Gastroesophageal sphincter (tissue), 4 donors: ENCODE results near the gene SERPINA7. TPM values are rescaled to one million over a fixed set of nuclear protein-coding genes. Genes with fewer than 3 reads are reported as not detected.
A peak's percentile ranks its signal among the peaks of the same experiment; 100 is the strongest.

Experiments used
- ATAC-seq: fragments of 150-250 bp; one replicate; pipeline ENCODE4 v1.9.1; 2016; ENCODE audit warnings: mild to moderate bottlenecking, moderate library complexity
- H3K27ac ChIP-seq, 4 donors: fragments of 200-600 bp; sonication (generic) in 3 of 4; 1 replicate in 3 of 4; 2 replicates in 1 of 4; pipeline ENCODE4 v1.5.1; 2016 to 2019
- H3K27me3 ChIP-seq: fragments of 200-600 bp; sonication (generic); one replicate; pipeline ENCODE4 v1.5.1; 2019
- H3K36me3 ChIP-seq, 2 donors: fragments of 200-600 bp; sonication (generic); one replicate each; pipeline ENCODE4 v1.5.1; 2019; ENCODE audit warnings: control low read depth in 1 of 2
- H3K4me1 ChIP-seq, 3 donors: fragments of 200-600 bp; sonication (generic); 1 replicate in 2 of 3; 2 replicates in 1 of 3; pipeline ENCODE4 v1.5.1; 2016 to 2019; ENCODE audit warnings: control low read depth in 2 of 3
- H3K4me3 ChIP-seq, 2 donors: fragments of 200-600 bp; sonication (generic); one replicate each; pipeline ENCODE4 v1.5.1; 2019; ENCODE audit warnings: mild to moderate bottlenecking in 1 of 2, moderate library complexity in 1 of 2
- H3K9me3 ChIP-seq, 3 donors: fragments of 200-600 bp; sonication (generic); one replicate each; pipeline ENCODE4 v1.5.1; 2017 to 2019; ENCODE audit warnings: control low read depth in 2 of 3
- EP300 ChIP-seq: sonication (generic); formaldehyde crosslinking; IDR thresholded peaks from one replicate; pipeline ENCODE4 v1.6.1; 2017; ENCODE audit warnings: antibody characterized with exemption, mild to moderate bottlenecking
- POLR2A ChIP-seq, 2 donors: fragments of 450-650 bp; IDR thresholded peaks; one replicate each; pipeline ENCODE4 v1.6.1; 2017; ENCODE audit warnings: antibody characterized with exemption in 2 of 2, mild to moderate bottlenecking in 2 of 2, moderate library complexity in 1 of 2
- POLR2AphosphoS5 ChIP-seq: sonication (generic); formaldehyde crosslinking; IDR thresholded peaks from one replicate; pipeline ENCODE4 v1.6.1; 2017; ENCODE audit warnings: antibody characterized with exemption
- WGBS, 2 donors: methylation state at CpG; one replicate each; pipeline ENCODE4 v1.1.5; 2018; ENCODE audit warnings: low coverage in 1 of 2; 5-methylcytosine and 5-hydroxymethylcytosine counted together
- total RNA-seq, 4 donors: library from RNA; depleted of rRNA; stranded (reverse); fragments of >200 nt; gene quantifications; one replicate each; pipeline ENCODE4 v1.1.0, GENCODE V29; 2016
- TF ChIP-seq, protein P1 (sequence below), 4 experiments: fragments of 200-600 bp in 2 of 4; fragments of 450-650 bp in 2 of 4; sonication (generic) in 1 of 4; IDR thresholded peaks; one replicate each; pipeline ENCODE4 v1.5.1; 2017 to 2019; ENCODE audit warnings: antibody characterized with exemption in 4 of 4, mild to moderate bottlenecking in 2 of 4, moderate library complexity in 2 of 4

SERPINA7 gene, protein sequence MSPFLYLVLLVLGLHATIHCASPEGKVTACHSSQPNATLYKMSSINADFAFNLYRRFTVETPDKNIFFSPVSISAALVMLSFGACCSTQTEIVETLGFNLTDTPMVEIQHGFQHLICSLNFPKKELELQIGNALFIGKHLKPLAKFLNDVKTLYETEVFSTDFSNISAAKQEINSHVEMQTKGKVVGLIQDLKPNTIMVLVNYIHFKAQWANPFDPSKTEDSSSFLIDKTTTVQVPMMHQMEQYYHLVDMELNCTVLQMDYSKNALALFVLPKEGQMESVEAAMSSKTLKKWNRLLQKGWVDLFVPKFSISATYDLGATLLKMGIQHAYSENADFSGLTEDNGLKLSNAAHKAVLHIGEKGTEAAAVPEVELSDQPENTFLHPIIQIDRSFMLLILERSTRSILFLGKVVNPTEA
- not detected for total RNA-seq

DNA sequence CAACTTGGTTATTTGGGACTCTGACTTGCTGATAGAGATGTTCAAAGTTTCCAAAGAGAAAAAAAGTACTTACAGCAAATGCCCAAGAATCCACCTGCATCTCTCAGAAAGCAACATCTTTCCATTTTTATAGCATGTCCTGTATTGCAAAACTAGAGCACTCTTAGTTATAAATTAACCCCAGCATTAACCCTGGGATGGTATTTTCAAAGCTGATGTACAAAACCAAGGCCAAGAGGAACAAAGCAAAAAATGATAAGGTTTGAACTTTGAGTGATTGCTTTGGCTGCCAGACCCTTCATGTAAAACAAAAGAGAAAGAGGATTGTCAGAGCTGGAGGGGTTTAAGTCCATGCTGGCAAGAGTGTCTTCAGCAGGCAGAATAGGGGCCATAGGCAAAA lies at the start of gene SERPINA7:
SERPINA7 (minus strand) TSS at position 103 of the 400 bp plus-strand sequence. CDS start 1,669 bp downstream, outside the sequence.
- no peaks in the 10 kb centered on the region for H3K4me1 ChIP-seq
- TF ChIP-seq EP300: no peak
- TF ChIP-seq POLR2A (IDR thresholded peaks at IDR 0.05): no peak
- H3K4me3 ChIP-seq: no peak within 1 kb of the TSS
- no peaks in the 10 kb centered on the region for H3K27me3 ChIP-seq
- H3K36me3 ChIP-seq: no peaks in the 10 kb centered on the region
- no peaks in the 10 kb centered on the region for H3K9me3 ChIP-seq
- no peak within 1 kb of the TSS for H3K27ac ChIP-seq
- ATAC-seq: no peak

DNA sequence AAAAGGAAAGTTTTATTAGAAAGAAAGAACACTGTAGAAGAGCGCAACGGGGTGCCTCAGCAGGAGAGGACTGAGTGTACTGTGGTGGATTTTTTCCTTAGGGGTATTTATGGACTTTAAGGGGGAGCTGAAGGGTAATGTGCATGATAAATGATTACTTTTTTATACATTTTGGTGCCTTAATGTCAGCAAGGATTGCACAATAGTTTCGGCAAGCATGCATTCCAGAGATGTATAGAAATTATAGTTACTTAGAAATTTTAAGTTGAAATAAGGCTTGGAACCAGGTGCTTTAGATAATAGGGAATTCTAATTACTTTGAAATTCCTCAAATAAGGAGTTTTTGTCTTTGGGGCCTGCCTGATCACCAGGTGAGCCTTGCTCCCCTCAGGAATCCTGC lies 30.5 kb upstream of the SERPINA7 start:
- no peak overlapping the region for H3K27ac ChIP-seq
- H3K9me3 ChIP-seq: no peaks in the 10 kb centered on the region
- H3K27me3 ChIP-seq: no peaks in the 10 kb centered on the region
- H3K4me1 ChIP-seq: no peaks in the 10 kb centered on the region
- 69 to 70% methylated on average over 1 to 3 of the region's 3 CpGs for whole genome bisulfite sequencing, 2 donors
- H3K4me3 ChIP-seq: no peak overlapping the region
- no peaks in the 10 kb centered on the region for H3K36me3 ChIP-seq
- no peak for TF ChIP-seq POLR2AphosphoS5
- ATAC-seq: no peak

DNA sequence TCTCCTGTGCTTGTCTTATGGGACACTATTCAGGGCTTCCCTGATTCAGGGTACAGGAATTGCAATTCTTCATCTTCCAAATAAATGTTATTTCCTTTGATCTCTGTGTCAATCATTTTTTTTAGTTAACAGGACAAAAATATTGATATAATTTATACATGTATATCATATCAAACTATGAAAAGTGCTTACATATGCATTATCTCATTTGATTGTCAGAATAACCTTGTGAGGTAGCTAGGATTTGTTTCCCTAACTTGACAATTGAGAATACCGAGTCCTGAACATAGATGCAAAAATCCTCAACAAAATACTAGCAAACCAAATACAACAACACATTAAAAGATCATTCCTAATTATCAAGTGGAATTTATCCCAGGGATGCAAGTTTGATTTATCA lies 11.5 kb upstream of the SERPINA7 start:
- WGBS, 2 donors: 86 to 100% methylated on average over 1 of the region's 1 CpG
- no peaks in the 10 kb centered on the region for H3K4me1 ChIP-seq
- no peaks in the 10 kb centered on the region for H3K27me3 ChIP-seq
- ATAC-seq: no peak
- no peak overlapping the region for H3K27ac ChIP-seq
- no peaks in the 10 kb centered on the region for H3K9me3 ChIP-seq
- no peaks in the 10 kb centered on the region for H3K36me3 ChIP-seq
- no peak overlapping the region for H3K4me3 ChIP-seq
- TF ChIP-seq, protein P1, sequence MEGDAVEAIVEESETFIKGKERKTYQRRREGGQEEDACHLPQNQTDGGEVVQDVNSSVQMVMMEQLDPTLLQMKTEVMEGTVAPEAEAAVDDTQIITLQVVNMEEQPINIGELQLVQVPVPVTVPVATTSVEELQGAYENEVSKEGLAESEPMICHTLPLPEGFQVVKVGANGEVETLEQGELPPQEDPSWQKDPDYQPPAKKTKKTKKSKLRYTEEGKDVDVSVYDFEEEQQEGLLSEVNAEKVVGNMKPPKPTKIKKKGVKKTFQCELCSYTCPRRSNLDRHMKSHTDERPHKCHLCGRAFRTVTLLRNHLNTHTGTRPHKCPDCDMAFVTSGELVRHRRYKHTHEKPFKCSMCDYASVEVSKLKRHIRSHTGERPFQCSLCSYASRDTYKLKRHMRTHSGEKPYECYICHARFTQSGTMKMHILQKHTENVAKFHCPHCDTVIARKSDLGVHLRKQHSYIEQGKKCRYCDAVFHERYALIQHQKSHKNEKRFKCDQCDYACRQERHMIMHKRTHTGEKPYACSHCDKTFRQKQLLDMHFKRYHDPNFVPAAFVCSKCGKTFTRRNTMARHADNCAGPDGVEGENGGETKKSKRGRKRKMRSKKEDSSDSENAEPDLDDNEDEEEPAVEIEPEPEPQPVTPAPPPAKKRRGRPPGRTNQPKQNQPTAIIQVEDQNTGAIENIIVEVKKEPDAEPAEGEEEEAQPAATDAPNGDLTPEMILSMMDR (IDR thresholded peaks at IDR 0.05): no peak
- no peak for TF ChIP-seq EP300
- TF ChIP-seq POLR2AphosphoS5: no peak
- TF ChIP-seq POLR2A (IDR thresholded peaks at IDR 0.05): no peak

DNA sequence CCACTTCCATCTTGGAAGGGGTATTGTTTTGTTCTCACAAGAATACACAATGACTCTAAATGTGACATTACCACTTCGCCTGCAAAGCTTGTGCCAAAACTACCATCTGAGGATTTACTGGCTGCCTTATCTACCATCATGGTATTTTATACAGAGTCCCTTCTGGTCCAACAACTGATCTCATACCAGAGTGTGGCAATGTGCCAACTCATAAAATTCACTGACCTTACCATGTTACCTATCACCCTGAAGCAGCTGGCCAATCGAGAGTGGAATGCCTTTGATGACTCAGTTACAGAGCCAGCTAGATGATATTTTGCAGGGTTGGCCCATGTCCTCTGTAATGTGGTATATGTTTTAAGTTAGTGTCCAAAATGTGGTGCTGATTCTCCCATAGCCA lies 3.8 kb upstream of the SERPINA7 start:
- no peak overlapping the region for H3K4me3 ChIP-seq
- H3K4me1 ChIP-seq: no peaks in the 10 kb centered on the region
- H3K9me3 ChIP-seq: no peaks in the 10 kb centered on the region
- WGBS, 2 donors: 75% methylated on average over 1 of the region's 2 CpGs; no CpG with 5 or more reads in 1 of the 2 donors
- H3K27me3 ChIP-seq: no peaks in the 10 kb centered on the region
- ATAC-seq: no peak
- H3K36me3 ChIP-seq: no peaks in the 10 kb centered on the region
- H3K27ac ChIP-seq: no peak overlapping the region
- no peak for TF ChIP-seq EP300
- no peak for TF ChIP-seq POLR2AphosphoS5
- TF ChIP-seq POLR2A (IDR thresholded peaks at IDR 0.05): no peak
- TF ChIP-seq, protein P1 (IDR thresholded peaks at IDR 0.05): no peak

DNA sequence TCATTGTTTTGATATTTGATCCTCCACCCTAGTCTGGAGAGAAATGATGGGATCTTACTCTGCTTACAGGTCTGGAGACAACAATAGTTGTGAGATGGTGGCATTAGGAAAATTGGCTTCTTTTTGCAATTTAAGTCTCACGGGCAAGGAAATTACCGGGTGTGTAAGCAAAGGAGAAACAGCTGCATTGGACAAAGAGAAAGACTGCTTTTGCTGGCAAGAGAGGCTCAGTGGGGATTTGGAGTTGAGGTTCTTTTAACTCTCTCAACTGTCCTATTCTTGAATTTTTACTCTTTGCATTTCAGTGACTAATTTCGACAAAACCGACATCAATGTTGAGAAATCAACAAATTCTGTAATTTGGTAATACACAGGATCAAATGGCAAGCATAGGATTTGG lies 2.3 kb upstream of the SERPINA7 start:
- no peaks in the 10 kb centered on the region for H3K36me3 ChIP-seq
- no peak overlapping the region for H3K4me3 ChIP-seq
- ATAC-seq: no peak
- no peaks in the 10 kb centered on the region for H3K4me1 ChIP-seq
- 50 to 65% methylated on average over 2 to 3 of the region's 4 CpGs for WGBS, 2 donors
- TF ChIP-seq, protein P1 (IDR thresholded peaks at IDR 0.05): no peak
- TF ChIP-seq POLR2A (IDR thresholded peaks at IDR 0.05): no peak
- TF ChIP-seq EP300: no peak
- no peak for TF ChIP-seq POLR2AphosphoS5
- no peaks in the 10 kb centered on the region for H3K9me3 ChIP-seq
- no peak overlapping the region for H3K27ac ChIP-seq
- H3K27me3 ChIP-seq: no peaks in the 10 kb centered on the region

DNA sequence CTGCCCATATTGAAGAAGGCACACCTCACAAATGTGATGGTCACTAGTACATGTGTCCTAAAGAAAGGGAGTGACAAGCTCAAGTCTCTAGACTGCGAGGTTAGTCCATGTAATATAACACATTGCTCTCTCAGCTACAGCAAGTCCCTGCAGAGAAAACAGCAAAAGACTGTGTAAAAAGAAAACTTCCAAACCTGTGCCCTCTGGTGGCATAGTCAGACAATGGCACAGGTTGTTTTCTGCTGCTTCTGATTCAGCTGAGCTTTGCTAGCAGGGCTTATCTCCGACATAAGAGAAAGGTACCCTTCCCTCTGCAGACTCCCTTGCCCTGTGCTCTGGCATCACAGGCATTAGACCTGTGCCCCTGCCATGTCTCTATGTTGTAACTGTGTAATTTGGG lies 1.4 kb upstream of the SERPINA7 start:
- no peak for TF ChIP-seq POLR2AphosphoS5
- TF ChIP-seq, protein P1 (IDR thresholded peaks at IDR 0.05): peak in 1 of 4 experiments; percentile 14
- no peaks in the 10 kb centered on the region for H3K27me3 ChIP-seq
- WGBS, 2 donors: 17 to 40% methylated on average over 1 of the region's 2 CpGs
- H3K9me3 ChIP-seq: no peaks in the 10 kb centered on the region
- H3K36me3 ChIP-seq: no peaks in the 10 kb centered on the region
- no peak overlapping the region for H3K4me3 ChIP-seq
- ATAC-seq: no peak
- H3K27ac ChIP-seq: no peak overlapping the region
- no peaks in the 10 kb centered on the region for H3K4me1 ChIP-seq
